A549 (cell line): ENCODE data around the gene TICAM1.
A peak's percentile ranks its signal among the peaks of the same experiment; 100 is the strongest.

Experiments used
- CHD2 ChIP-seq: fragments of 150-350 bp; IDR thresholded peaks from 2 replicates; pipeline ENCODE4 v1.6.1; 2014; ENCODE audit warnings: low read length; ENCODE audit not compliant: partially characterized antibody
- EP300 ChIP-seq, 2 experiments: fragments of >200 bp; sonication (Bioruptor Twin); formaldehyde crosslinking; IDR thresholded peaks; 2 replicates in 1 of 2; 3 replicates in 1 of 2; pipeline ENCODE4 v1.6.1; 2016 to 2017
- JUNB ChIP-seq: fragments of >200 bp; sonication (Bioruptor Twin); formaldehyde crosslinking; IDR thresholded peaks from 2 replicates; pipeline ENCODE4 v1.6.1; 2016
- KDM1A ChIP-seq: fragments of 200-600 bp; sonication (generic); IDR thresholded peaks from 2 replicates; pipeline ENCODE4 v1.6.1; 2016; ENCODE audit warnings: low read depth, mild to moderate bottlenecking
- MAFK ChIP-seq: fragments of 450-650 bp; IDR thresholded peaks from 2 replicates; pipeline ENCODE4 v1.6.1; 2014; ENCODE audit not compliant: partially characterized antibody
- MAZ ChIP-seq: fragments of 150-350 bp; IDR thresholded peaks from 2 replicates; pipeline ENCODE4 v1.6.1; 2014; ENCODE audit warnings: antibody characterized with exemption, low read depth, low read length, borderline replicate concordance
- NR3C1 ChIP-seq: fragments of >200 bp; sonication (Bioruptor Twin); formaldehyde crosslinking; IDR thresholded peaks from 3 replicates; pipeline ENCODE4 v1.6.1; 2017
- POLR2A ChIP-seq: IDR thresholded peaks from 2 replicates; pipeline ENCODE4 v1.6.1; 2012; ENCODE audit warnings: mild to moderate bottlenecking, low read length
- POLR2AphosphoS2 ChIP-seq: conservative IDR thresholded peaks from 2 replicates; pipeline ENCODE4 v1.6.1; 2012; ENCODE audit warnings: low read length, improper control_type of control experiment, inconsistent platforms
- TF ChIP-seq, protein P1 (sequence below): fragments of >200 bp; sonication (Bioruptor Twin); formaldehyde crosslinking; IDR thresholded peaks from 3 replicates; pipeline ENCODE4 v1.5.1; 2016
- TF ChIP-seq, protein P2 (sequence below): IDR thresholded peaks from 2 replicates; pipeline ENCODE4 v1.6.1; 2012
- TF ChIP-seq, protein P3 (sequence below): fragments of 450-650 bp; IDR thresholded peaks from 2 replicates; pipeline ENCODE4 v1.6.1; 2014; ENCODE audit warnings: antibody characterized with exemption
- TF ChIP-seq, protein P4 (sequence below): fragments of 200-600 bp; sonication (generic); IDR thresholded peaks from 2 replicates; pipeline ENCODE4 v1.6.1; 2016; ENCODE audit warnings: antibody characterized with exemption, mild to moderate bottlenecking, moderate library complexity
- TF ChIP-seq, protein P5 (sequence below): fragments of 250-450 bp; sonication (Bioruptor Pico); IDR thresholded peaks from 2 replicates; pipeline ENCODE4 v1.5.0; 2020; ENCODE audit warnings: low read depth, mild to moderate bottlenecking, moderate library complexity

DNA sequence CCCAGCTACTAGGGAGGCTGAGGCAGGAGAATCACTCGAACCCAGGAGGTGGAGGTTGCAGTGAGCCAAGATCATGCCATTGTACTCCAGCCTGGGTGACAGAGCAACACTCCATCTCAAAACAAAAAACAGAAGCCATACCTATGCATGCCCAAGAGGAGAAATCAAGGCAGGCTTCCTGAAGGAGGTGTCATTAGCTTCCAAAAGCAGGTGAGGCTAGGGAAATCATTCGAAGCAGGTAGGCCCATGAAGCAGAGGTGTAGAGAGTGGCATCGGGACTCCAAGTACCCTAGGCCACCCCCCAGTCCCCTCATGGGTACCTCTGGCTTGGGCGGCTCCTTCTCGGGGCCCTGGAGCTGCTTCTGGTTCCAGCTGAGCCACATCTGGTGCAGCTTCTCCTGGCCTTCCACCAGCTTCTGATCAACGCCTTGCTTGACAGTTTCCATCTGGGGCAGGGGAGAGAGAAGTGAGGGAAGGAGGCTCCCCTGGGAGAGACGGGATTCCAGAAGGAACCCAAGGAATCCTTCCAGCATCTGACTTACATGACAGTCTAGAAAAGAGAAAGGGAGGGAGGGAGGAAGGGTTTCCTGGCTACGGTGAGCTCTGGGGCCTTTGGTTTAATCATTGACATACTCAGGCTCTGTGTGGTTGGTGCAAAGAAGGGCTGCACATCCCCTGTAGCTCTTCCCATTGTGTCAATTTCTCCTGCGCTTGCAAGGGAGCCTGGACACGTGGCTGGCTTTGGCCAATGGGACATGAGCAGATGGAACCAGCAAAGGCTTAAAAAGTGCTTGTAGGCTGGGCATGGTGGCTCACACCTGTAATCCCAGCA, 13.1 kb upstream of the TICAM1 start:
- TF ChIP-seq, protein P1, sequence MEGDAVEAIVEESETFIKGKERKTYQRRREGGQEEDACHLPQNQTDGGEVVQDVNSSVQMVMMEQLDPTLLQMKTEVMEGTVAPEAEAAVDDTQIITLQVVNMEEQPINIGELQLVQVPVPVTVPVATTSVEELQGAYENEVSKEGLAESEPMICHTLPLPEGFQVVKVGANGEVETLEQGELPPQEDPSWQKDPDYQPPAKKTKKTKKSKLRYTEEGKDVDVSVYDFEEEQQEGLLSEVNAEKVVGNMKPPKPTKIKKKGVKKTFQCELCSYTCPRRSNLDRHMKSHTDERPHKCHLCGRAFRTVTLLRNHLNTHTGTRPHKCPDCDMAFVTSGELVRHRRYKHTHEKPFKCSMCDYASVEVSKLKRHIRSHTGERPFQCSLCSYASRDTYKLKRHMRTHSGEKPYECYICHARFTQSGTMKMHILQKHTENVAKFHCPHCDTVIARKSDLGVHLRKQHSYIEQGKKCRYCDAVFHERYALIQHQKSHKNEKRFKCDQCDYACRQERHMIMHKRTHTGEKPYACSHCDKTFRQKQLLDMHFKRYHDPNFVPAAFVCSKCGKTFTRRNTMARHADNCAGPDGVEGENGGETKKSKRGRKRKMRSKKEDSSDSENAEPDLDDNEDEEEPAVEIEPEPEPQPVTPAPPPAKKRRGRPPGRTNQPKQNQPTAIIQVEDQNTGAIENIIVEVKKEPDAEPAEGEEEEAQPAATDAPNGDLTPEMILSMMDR: no peak
- TF ChIP-seq NR3C1: no peak
- no peak for TF ChIP-seq JUNB
- TF ChIP-seq, protein P2, sequence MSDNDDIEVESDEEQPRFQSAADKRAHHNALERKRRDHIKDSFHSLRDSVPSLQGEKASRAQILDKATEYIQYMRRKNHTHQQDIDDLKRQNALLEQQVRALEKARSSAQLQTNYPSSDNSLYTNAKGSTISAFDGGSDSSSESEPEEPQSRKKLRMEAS: no peak
- TF ChIP-seq POLR2A: no peak
- no peak for TF ChIP-seq EP300 (IDR thresholded peaks at IDR 0.05)
- no peak for TF ChIP-seq CHD2
- no peak for TF ChIP-seq MAZ
- TF ChIP-seq POLR2AphosphoS2: no peak
- TF ChIP-seq KDM1A: no peak
- TF ChIP-seq, protein P3, sequence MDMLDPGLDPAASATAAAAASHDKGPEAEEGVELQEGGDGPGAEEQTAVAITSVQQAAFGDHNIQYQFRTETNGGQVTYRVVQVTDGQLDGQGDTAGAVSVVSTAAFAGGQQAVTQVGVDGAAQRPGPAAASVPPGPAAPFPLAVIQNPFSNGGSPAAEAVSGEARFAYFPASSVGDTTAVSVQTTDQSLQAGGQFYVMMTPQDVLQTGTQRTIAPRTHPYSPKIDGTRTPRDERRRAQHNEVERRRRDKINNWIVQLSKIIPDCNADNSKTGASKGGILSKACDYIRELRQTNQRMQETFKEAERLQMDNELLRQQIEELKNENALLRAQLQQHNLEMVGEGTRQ: peak; percentile 39; the same call in 1 of the 2 replicates
- no peak for TF ChIP-seq MAFK
- TF ChIP-seq, protein P4, sequence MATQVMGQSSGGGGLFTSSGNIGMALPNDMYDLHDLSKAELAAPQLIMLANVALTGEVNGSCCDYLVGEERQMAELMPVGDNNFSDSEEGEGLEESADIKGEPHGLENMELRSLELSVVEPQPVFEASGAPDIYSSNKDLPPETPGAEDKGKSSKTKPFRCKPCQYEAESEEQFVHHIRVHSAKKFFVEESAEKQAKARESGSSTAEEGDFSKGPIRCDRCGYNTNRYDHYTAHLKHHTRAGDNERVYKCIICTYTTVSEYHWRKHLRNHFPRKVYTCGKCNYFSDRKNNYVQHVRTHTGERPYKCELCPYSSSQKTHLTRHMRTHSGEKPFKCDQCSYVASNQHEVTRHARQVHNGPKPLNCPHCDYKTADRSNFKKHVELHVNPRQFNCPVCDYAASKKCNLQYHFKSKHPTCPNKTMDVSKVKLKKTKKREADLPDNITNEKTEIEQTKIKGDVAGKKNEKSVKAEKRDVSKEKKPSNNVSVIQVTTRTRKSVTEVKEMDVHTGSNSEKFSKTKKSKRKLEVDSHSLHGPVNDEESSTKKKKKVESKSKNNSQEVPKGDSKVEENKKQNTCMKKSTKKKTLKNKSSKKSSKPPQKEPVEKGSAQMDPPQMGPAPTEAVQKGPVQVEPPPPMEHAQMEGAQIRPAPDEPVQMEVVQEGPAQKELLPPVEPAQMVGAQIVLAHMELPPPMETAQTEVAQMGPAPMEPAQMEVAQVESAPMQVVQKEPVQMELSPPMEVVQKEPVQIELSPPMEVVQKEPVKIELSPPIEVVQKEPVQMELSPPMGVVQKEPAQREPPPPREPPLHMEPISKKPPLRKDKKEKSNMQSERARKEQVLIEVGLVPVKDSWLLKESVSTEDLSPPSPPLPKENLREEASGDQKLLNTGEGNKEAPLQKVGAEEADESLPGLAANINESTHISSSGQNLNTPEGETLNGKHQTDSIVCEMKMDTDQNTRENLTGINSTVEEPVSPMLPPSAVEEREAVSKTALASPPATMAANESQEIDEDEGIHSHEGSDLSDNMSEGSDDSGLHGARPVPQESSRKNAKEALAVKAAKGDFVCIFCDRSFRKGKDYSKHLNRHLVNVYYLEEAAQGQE: no peak
- TF ChIP-seq, protein P5, sequence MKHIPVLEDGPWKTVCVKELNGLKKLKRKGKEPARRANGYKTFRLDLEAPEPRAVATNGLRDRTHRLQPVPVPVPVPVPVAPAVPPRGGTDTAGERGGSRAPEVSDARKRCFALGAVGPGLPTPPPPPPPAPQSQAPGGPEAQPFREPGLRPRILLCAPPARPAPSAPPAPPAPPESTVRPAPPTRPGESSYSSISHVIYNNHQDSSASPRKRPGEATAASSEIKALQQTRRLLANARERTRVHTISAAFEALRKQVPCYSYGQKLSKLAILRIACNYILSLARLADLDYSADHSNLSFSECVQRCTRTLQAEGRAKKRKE (CRISPR knock-in tag): no peak
